ENCODE results near the gene DIPK2A. TPM values are rescaled to one million over a fixed set of nuclear protein-coding genes. Genes with fewer than 3 reads are reported as not detected.

Gene DIPK2A
- total and polyA plus RNA-seq, 8 donors: 3.9 to 142 (median 20.7) TPM

GRCh38 chr3:143928541-143929255 lies 42.9 kb upstream of the DIPK2A start:
- H3K4me3 ChIP-seq: no peak overlapping the region
- intact Hi-C loops (cut with DNase I; ENCODE audit: low total_unique reads): no loop called here

GRCh38 chr3:143934791-143935190 lies 36.8 kb upstream of the DIPK2A start:
- peak in 1 of 2 donors; percentile 9 for DNase-seq
- Histone ChIP-seq H3K9me3 (no peaks in the 10 kb centered on the region), H3K4me3 (no peak overlapping the region), H3K27me3 (no peaks in the 10 kb centered on the region), H3K36me3 (no peaks in the 10 kb centered on the region), H3K27ac (no peak overlapping the region), H3K4me1 (no peaks in the 10 kb centered on the region)
- WGBS, 5 donors: 35 to 57% (median 44%) methylated on average over 3 of the region's 3 CpGs
- intact Hi-C loops (cut with DNase I; ENCODE audit: low total_unique reads): no loop called here
- no peak for TF ChIP-seq POLR2A (IDR thresholded peaks at IDR 0.05)
- TF ChIP-seq EP300 (IDR thresholded peaks at IDR 0.05): no peak
- TF ChIP-seq POLR2AphosphoS5 (IDR thresholded peaks at IDR 0.05): no peak
- TF ChIP-seq, protein P1, sequence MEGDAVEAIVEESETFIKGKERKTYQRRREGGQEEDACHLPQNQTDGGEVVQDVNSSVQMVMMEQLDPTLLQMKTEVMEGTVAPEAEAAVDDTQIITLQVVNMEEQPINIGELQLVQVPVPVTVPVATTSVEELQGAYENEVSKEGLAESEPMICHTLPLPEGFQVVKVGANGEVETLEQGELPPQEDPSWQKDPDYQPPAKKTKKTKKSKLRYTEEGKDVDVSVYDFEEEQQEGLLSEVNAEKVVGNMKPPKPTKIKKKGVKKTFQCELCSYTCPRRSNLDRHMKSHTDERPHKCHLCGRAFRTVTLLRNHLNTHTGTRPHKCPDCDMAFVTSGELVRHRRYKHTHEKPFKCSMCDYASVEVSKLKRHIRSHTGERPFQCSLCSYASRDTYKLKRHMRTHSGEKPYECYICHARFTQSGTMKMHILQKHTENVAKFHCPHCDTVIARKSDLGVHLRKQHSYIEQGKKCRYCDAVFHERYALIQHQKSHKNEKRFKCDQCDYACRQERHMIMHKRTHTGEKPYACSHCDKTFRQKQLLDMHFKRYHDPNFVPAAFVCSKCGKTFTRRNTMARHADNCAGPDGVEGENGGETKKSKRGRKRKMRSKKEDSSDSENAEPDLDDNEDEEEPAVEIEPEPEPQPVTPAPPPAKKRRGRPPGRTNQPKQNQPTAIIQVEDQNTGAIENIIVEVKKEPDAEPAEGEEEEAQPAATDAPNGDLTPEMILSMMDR (IDR thresholded peaks at IDR 0.05): no peak

More at GRCh38 chr3:143928541-143929255, 42.9 kb upstream of the DIPK2A start:
- Histone ChIP-seq H3K4me1 (no peaks in the 10 kb centered on the region), H3K27me3 (no peaks in the 10 kb centered on the region), H3K9me3 (no peaks in the 10 kb centered on the region), H3K36me3 (no peaks in the 10 kb centered on the region), H3K27ac (no peak overlapping the region)
- TF ChIP-seq POLR2A (IDR thresholded peaks at IDR 0.05) (no peak), EP300 (IDR thresholded peaks at IDR 0.05) (no peak), POLR2AphosphoS5 (IDR thresholded peaks at IDR 0.05) (no peak)
- TF ChIP-seq, protein P1 (IDR thresholded peaks at IDR 0.05): no peak
- 29 to 55% (median 45%) methylated on average over 3 of the region's 3 CpGs for WGBS, 5 donors
- no peak for DNase-seq

DNA sequence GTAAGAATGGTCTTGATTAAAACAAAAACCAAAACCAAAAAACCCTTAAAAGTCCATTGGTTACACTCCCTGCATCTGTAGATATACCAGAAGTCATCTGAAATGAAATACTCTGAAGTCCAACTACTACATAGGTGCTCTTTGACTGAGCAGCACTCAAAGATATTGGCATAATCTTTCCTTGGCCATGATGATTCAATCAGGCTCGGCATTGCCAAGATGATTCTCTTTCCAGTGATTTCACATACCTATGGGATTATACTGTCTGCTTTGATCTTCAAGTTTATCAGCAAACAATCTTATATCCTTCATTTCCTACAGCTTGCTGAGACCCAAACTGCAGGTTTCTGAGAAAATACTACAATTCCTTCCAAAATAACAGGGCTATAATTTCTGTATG lies 35.9 kb upstream of the DIPK2A start:
- Histone ChIP-seq H3K27me3 (no peaks in the 10 kb centered on the region), H3K27ac (no peak overlapping the region), H3K4me1 (no peaks in the 10 kb centered on the region), H3K36me3 (no peaks in the 10 kb centered on the region), H3K4me3 (no peak overlapping the region), H3K9me3 (no peaks in the 10 kb centered on the region)
- 67 to 85% (median 80%) methylated on average over 1 of the region's 1 CpG for WGBS, 5 donors
- no peak for DNase-seq
- intact Hi-C loops (cut with DNase I; ENCODE audit: low total_unique reads): no loop called here
- TF ChIP-seq POLR2AphosphoS5 (IDR thresholded peaks at IDR 0.05): no peak
- TF ChIP-seq, protein P1 (IDR thresholded peaks at IDR 0.05): no peak
- TF ChIP-seq POLR2A (IDR thresholded peaks at IDR 0.05): no peak
- no peak for TF ChIP-seq EP300 (IDR thresholded peaks at IDR 0.05)

GRCh38 chr3:143950810-143951209 lies 20.8 kb upstream of the DIPK2A start:
- no peak for DNase-seq
- Histone ChIP-seq H3K9me3 (no peaks in the 10 kb centered on the region), H3K4me1 (no peaks in the 10 kb centered on the region), H3K36me3 (no peaks in the 10 kb centered on the region), H3K27ac (no peak overlapping the region), H3K4me3 (no peak overlapping the region), H3K27me3 (no peaks in the 10 kb centered on the region)
- TF ChIP-seq, protein P1 (IDR thresholded peaks at IDR 0.05): no peak
- no peak for TF ChIP-seq EP300 (IDR thresholded peaks at IDR 0.05)
- WGBS, 5 donors: 81 to 91% (median 88%) methylated on average over 2 of the region's 2 CpGs
- intact Hi-C loops (cut with DNase I; ENCODE audit: low total_unique reads): loop anchor here (10.0 kb wide), 1 partner anchor 176 kb away; no protein-coding TSS in a partner anchor

All from stomach (tissue), 9 donors.